Limb (tissue), 2 donors: ENCODE results near the gene AUTS2.
A peak's percentile ranks its signal among the peaks of the same experiment; 100 is the strongest.

Source experiments
- DNase-seq, 2 donors: peaks; one replicate each; pipeline ENCODE4 v3.0.0-alpha.2; 2016; ENCODE audit errors: extremely low spot score in 2 of 2

The AUTS2 gene

DNA sequence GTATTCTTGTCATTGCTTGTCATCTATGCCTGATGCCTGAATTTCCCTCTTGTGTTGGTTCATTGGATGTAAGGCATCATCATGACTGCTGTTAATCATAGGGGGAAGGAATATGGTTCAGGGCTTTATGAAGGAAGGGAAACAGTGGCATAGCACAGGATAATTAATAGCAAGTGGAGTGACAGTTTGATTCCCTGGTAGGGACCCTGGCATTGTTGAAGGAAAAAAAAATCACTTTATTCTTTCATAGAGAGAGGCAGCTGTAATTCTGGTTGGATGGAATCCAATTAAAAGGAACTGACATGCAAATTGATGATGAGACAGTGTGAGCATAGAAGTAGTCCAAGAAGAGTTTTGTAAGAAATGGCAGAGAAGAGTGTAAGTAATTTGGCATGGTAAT lies 121.4 kb downstream of the AUTS2 start:
- DNase-seq, result no peak

GRCh38 chr7:69722843-69723242 lies 124.6 kb downstream of the AUTS2 start:
- DNase-seq, result peak in 1 of 2 donors; percentile 20

GRCh38 chr7:69723663-69724062 lies 125.4 kb downstream of the AUTS2 start:
- no peak for DNase-seq

DNA sequence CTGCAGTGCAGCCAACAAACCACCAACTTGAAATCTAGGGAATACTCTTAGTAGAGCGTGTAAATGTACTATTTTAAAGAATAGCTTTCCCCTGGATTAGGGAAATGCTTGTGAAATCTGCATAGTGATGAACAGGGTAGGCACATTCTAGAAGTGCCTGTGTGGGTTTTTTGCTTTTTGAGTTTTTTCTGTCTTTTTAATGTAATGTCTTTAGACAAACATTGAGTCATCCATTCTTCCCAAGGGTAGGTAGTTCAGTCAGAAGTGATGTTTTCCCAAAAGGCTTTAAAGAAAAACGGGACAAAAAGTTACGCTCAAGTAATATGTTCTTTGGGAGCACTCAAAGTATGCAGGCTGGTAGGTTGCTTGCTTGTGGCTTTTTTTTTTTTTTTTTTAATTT lies 130.0 kb downstream of the AUTS2 start:
- DNase-seq, result no peak

DNA sequence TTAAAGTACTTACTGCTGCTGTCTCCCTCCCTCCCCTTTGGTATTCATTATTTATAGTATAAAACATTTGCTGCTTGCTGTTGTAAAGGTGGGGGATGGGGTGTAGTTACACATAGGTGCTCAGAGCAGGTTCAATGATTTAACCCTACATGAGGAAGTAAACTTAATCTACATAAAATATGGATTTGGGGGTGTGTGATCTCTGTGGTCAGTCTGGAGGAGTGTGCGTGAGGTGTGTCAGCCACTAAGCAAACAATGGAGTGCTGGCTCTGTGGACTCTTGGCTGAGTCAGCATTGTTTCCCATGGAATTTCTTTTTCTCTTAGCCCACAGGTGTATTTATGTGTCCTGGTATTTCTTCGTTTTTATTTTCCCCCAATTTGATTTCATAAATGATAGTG lies 133.9 kb downstream of the AUTS2 start:
- no peak for DNase-seq

DNA sequence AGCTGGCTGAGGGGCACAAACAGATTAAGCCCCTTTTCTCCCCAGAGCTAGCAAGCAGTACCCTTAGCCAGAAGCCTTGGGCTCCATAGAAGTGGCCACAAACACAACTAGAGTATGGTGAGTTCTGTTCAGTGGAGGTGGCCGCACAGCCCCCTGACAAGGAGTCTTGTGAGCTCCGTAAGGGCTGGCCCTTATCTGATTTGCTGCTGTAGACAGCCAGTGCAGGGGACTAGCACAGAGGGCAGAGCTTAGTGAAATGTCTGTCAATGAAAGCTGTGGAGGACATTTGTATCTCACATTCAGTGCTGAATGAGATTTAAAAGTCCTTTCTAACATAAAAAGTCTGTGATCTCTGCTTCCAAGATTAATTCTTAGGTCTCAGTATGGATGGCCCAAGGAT lies 137.3 kb downstream of the AUTS2 start:
- DNase-seq, result no peak

DNA sequence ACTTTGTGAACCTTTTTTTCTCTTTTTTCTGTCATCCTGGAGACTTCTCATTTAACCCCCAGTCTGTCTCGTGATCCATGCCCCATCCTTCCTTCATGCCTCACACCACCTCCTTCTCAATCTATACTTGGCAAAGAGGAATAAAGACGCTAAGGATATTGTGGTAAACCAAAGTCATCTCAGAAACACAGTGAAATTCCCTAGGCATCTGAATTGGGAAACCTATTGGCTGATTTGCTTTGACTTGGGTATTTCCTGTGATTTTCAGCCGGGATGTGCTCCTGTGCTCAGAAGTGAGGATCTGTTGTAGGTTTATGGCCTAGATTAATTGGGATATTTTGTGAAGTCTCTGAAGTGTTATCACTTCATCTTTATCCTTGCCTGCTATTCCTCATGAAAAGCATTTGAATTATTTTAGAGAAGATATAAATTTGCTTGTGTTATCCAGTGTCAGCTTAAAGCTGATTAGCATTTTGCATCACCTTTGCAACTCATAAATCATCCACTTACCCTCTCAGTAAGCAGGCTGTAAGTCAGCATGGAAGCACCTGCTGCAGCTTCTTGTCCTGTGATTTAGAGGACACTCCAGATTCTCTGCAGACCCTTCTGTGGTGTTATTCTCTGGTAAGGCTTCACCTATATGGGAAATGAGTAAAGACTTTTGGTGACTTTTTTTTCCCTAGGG lies 138.0 kb downstream of the AUTS2 start:
- no peak for DNase-seq

GRCh38 chr7:69738396-69738951 lies 140.2 kb downstream of the AUTS2 start:
- DNase-seq, result no peak

DNA sequence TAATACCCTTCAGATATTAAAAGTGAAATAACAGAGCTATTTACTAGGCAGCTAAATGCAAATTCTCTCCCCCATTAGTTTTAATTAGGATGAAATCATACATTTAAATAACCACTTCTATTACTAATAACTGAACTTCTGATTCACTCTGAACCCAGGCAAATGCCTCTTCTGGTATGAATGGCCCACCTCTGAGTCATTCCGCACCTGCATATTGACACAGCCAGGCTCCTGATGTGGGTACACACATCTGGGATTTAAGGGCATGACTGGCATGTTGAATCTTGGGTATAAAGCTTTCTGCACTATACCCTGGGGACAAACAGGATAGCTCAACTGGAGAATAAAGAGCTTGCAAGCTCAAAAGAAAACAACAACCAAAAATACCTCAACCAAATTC lies 140.9 kb downstream of the AUTS2 start:
- no peak for DNase-seq

- DNase-seq, result peak; percentile 51 to 54
Observed at GRCh38 chr7:69739931-69740431, 141.7 kb downstream of the AUTS2 start.

GRCh38 chr7:69742237-69742636 lies 144.0 kb downstream of the AUTS2 start:
- no peak for DNase-seq

DNA sequence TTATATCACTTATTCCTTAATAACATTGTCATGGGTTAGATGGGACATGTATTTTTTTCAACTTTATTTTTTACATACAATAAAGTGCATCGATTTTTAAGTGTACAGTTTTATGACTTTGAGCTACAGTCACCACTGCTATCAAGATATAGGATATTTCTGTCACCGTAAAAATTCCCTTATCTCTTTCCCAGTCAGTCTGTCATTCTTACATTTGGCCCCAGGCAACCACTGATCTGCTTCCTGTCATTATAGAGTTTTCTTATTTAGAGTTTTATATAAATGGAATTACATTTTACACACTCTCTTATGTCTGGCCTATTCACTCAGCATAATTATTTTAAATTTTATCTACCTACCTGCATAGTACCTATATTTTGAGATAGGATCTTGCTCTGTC lies 145.2 kb downstream of the AUTS2 start:
- no peak for DNase-seq

DNA sequence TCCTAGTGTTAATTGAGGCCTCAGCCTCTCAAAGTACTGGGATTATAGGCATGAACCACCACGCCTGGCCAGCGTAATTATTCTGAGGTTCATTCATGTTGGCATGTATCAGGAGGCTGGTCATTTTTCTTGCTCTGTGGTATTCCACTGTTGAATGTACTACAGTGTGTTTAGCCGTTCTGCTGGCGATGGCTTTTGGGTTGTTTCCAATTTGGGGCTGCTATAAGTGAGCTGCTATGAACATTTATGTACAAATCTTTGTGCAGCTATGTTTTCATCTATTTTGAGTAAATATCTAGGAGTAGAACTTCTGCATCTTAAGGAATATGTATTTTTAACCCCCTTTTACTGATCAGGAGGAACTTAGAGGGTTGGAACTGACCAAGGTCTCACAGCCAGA lies 145.8 kb downstream of the AUTS2 start:
- DNase-seq, result no peak

DNA sequence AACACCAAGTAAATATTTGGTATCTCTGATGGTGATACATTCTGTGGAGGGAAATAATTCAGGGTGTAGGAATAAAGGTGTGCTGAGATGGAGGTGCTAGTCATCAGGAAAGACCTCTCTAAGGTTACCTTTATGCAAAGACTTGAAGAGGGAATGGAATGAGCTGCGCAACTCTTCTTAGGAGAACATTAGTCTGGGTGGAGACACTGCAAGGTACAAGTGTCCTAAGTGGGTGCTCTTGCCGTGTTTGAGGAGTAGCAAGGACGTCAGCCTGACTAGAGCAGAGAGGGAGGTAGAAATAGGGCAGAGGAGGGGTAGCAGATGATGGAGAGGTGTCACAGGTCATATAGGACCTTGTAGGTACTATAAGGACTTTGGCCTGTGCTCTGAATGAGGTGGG lies 148.1 kb downstream of the AUTS2 start:
- no peak for DNase-seq

DNA sequence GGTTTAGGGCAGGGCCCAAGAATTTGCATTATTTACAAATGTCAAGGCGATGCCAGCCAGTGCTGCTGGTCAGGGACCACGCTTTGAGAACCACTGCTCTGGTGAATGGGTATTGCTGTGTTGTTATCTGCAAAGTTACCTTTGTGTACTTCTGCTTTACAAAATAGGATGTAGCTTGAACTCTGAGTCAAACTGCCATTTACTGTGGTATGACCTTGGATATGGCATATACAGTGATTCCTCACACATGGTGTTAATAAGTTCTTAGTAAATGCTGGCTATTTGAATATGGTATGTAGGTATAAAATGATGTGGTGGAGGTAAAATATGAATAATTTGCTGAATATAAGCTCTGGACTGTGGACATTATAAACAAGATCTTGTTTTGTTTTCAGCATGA lies 148.9 kb downstream of the AUTS2 start:
- DNase-seq, result no peak

DNA sequence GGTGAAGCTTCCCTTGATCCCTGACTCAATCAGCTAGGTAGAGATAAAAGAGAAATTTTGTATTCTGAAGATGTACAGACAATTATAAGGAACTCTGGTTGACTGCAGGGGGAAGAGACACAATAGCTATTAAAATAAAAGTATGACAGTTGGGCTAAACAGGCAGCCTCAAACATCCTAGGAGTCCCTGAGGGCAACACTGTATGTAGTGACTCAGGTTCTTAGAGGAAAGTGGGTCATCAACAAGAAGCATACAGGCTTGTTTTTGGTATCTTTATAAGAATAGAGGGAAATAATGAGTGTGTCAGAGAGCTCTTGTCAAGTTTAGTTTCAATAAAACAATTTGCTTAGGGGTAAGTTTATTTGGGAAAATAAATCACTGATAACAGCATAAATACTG lies 150.3 kb downstream of the AUTS2 start:
- DNase-seq, result no peak

- DNase-seq, result peak in 1 of 2 donors; percentile 43
Observed at GRCh38 chr7:69749372-69749979, 151.2 kb downstream of the AUTS2 start.

DNA sequence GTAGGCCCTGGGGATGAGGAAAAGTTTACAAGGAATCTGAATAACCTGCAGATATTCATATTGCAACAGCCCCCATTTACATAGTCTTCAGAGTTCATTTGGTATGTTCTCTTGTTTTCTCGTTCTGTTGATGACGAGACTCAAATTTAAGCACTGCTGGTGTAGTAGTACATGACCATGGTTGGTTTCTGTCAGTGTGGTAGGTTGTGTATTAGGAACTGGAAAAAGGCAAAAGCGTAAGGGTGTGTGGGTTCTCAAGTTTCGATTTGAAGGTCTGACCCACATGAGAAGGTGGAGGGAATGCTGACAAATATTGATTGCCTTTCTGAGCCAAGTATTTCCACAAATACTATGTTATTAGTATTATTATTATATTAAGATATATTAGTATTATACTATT lies 151.7 kb downstream of the AUTS2 start:
- no peak for DNase-seq

DNA sequence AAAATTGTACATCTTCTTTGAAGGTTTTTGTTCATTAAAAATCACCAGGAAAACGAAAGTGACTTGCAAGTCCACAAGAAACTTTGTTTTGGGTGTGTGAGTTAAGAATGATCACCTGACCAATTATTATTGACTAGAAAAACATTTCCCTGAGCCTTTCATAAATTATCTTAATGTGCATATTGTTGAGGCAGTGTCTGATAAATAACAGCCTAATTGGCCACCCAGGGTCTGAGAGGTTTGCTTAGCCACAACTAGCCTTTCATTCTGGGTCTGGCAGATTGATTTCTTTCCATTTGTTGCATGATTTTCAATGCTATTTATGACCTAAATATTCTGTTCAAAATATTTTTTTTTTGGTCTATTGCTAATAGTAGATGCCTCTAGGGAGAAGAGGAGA lies 152.8 kb downstream of the AUTS2 start:
- DNase-seq, result no peak

GRCh38 chr7:69753981-69754380 lies 155.7 kb downstream of the AUTS2 start:
- DNase-seq, result no peak

DNA sequence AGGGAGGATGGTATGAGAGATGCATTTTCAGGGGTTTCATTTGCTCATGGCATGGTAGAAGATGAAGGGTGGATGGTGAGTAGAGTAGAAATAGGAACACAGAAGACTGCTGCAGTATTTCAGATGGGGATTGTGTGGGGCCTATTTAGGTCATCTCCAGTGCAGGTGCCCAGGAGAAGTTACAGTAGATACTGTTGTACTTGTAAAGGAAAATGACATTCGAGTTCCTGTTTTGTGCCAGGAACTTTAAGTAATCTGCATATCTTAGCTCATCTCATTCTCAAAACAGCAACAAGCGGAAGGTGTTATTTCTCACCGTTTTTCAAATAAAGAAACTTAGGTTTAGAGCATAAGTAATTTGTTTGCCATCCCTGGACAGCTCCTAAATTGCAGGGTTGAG lies 156.2 kb downstream of the AUTS2 start:
- no peak for DNase-seq

GRCh38 chr7:69756235-69756634 lies 158.0 kb downstream of the AUTS2 start:
- DNase-seq, result no peak

GRCh38 chr7:69757528-69757927 lies 159.3 kb downstream of the AUTS2 start:
- DNase-seq, result no peak
